Kidney (tissue), 14 donors: ENCODE results near the gene PI4K2A. TPM values are rescaled to one million over a fixed set of nuclear protein-coding genes. Genes with fewer than 3 reads are reported as not detected.

Experiments
- DNase-seq, 5 donors: peaks; one replicate each; pipeline ENCODE4 v3.0.0-alpha.2; 2013 to 2020
- FAIRE-seq: peaks from 2 replicates; lab custom pipeline; 2012; peaks lifted over from hg19 to GRCh38; lab: Jason Lieb, UNC
- H3K27ac ChIP-seq, 2 donors: one replicate each; pipeline ENCODE4 v1.7.0; 2013; ENCODE audit warnings: low read depth in 2 of 2, low read length in 2 of 2, inconsistent platforms in 1 of 2
- H3K27me3 ChIP-seq: one replicate; pipeline ENCODE4 v1.7.1; 2013; ENCODE audit warnings: low read length, inconsistent platforms; ENCODE audit not compliant: control insufficient read depth, insufficient read depth
- H3K36me3 ChIP-seq, 3 donors: one replicate each; pipeline versions ENCODE4 v1.7.0 to v1.7.1; 2013; ENCODE audit warnings: low read length in 3 of 3, control low read depth in 1 of 3, inconsistent platforms in 1 of 3; ENCODE audit not compliant: insufficient read depth in 3 of 3, control insufficient read depth in 2 of 3
- H3K4me1 ChIP-seq, 3 donors: one replicate each; pipeline versions ENCODE4 v1.7.0 to v1.7.1; 2013; ENCODE audit warnings: low read length in 3 of 3, inconsistent platforms in 1 of 3, low read depth in 1 of 3; ENCODE audit not compliant: control insufficient read depth in 2 of 3, insufficient read depth in 2 of 3
- H3K4me3 ChIP-seq, 3 donors: one replicate each; pipeline versions ENCODE4 v1.7.0 to v1.8.1; 2013; ENCODE audit warnings: low read length in 3 of 3, control low read depth in 1 of 3, inconsistent platforms in 1 of 3
- H3K9ac ChIP-seq, 3 donors: one replicate each; pipeline versions ENCODE4 v1.7.0 to v1.7.1; 2013; ENCODE audit warnings: low read length in 3 of 3, control low read depth in 1 of 3, inconsistent platforms in 1 of 3
- H3K9me3 ChIP-seq, 3 donors: one replicate each; pipeline versions ENCODE4 v1.7.0 to v1.7.1; 2013; ENCODE audit warnings: low read length in 3 of 3, control low read depth in 1 of 3, inconsistent platforms in 1 of 3; ENCODE audit not compliant: control insufficient read depth in 2 of 3, insufficient read depth in 1 of 3
- CTCF ChIP-seq: IDR thresholded peaks from 3 replicates; pipeline ENCODE4 v1.5.1; 2012; ENCODE audit warnings: mild to moderate bottlenecking, moderate library complexity, borderline replicate concordance; ENCODE audit not compliant: insufficient read depth; ENCODE audit errors: extremely low read depth
- intact Hi-C: fragments of 100-400 bp; cut with DNase I; formaldehyde crosslinking; loops from one replicate; pipeline ENCODE4 v1.11.1; 2022
- polyA plus RNA-seq: library from polyadenylated mRNA; stranded (reverse); fragments of 350-450 nt; fragmentation: Illumina TruSeq; extraction: RNeasy Lipid Tissue Mini Kit (QIAGEN cat#74804); gene quantifications from one replicate; pipeline ENCODE4 v1.2.3, GENCODE V29; 2014; ENCODE audit warnings: low read depth, low replicate concordance; ENCODE audit not compliant: insufficient read depth
- total RNA-seq: library from RNA; stranded (reverse); fragmentation: NEBNext Ultra II Directional; extraction: Animal tissue kit (Norgen Biotek cat#: 25700); gene quantifications from one replicate; pipeline ENCODE4 v1.2.1, GENCODE V29; 2021
- donor health status: control.
- donor health status: control.
- donor health status: control.
- donor health status: control.
- donor health status: control.
- donor health status: DM: yes; HTN: yes; CAD: no.
- donor health status: Normal renal cell carcinoma (clear cell type).

The PI4K2A gene
- total and polyA plus RNA-seq, 2 donors from 2014 or later: 14.2 to 17.3 TPM

DNA sequence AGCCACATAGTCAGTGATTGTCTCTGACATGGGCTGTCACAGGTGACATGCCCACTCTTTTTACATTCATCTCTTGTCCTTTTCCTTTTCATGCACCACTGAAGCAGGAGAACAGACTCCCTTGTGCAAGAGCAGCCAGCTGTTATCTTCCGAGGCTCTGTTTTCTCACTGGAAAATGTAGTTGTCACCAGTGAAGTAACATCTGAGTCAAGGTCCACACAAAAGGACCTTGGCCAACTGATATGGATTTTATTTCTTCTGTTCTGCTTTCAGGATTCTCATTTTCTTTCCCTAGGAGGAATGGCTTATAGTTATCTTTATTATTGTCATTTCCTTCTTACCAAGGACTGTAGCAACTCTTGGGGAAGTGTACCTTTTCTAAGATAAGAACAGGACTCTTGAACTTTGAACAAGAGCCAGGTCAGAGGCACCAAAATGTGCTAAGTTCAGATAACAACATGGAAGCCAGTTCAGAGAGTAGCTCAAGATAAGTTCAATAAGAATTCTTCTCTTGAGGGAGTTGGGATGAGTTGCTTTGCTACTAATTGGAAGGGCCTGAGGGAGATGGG lies 23.9 kb downstream of the PI4K2A start:
- Histone ChIP-seq H3K9me3 (no peaks in the 10 kb centered on the region), H3K4me3 (no peak overlapping the region), H3K27me3 (no peaks in the 10 kb centered on the region), H3K27ac (no peak overlapping the region), H3K4me1 (no peaks in the 10 kb centered on the region), H3K9ac (no peak overlapping the region), H3K36me3 (peaks cover 6 to 12% (median 6%) of the 10 kb centered on the region in 3 donors)
- DNase-seq: no peak
- intact Hi-C loops: no loop called here
- FAIRE-seq: no peak
- no peak for TF ChIP-seq CTCF

DNA sequence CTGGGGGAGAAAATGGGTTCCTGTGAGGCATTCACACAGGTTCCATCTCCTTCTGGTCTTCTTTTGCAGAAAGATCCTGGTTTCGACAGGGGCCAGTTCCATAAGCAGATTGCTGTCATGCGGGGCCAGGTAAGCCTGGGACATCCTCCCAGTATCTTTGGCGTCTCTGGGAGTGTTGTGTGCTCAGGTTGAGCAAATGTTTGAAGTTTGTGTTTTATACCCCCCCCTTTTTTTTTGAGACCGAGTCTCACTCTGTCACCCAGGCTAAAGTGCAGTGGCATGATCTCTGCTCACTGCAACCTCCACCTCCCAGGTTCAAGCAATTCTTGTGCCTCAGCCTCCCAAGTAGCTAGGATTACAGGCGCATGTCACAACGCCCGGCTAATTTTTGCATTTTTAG lies 26.5 kb downstream of the PI4K2A start:
- Histone ChIP-seq H3K9ac (no peak overlapping the region), H3K4me3 (no peak overlapping the region), H3K27ac (no peak overlapping the region), H3K27me3 (no peaks in the 10 kb centered on the region), H3K4me1 (no peaks in the 10 kb centered on the region), H3K36me3 (peaks cover 6 to 15% (median 10%) of the 10 kb centered on the region in 3 donors), H3K9me3 (no peaks in the 10 kb centered on the region)
- no peak for TF ChIP-seq CTCF
- FAIRE-seq (no peak), DNase-seq (no peak)
- intact Hi-C loops: no loop called here

GRCh38 chr10:97667463-97667862 lies 27.0 kb downstream of the PI4K2A start:
- Histone ChIP-seq H3K27ac (no peak overlapping the region), H3K9me3 (no peaks in the 10 kb centered on the region), H3K27me3 (no peaks in the 10 kb centered on the region), H3K9ac (no peak overlapping the region), H3K36me3 (peaks cover 6 to 15% (median 10%) of the 10 kb centered on the region in 3 donors), H3K4me1 (no peaks in the 10 kb centered on the region), H3K4me3 (no peak overlapping the region)
- no peak for FAIRE-seq
- DNase-seq: no peak
- intact Hi-C loops: no loop called here
- TF ChIP-seq CTCF: no peak

DNA sequence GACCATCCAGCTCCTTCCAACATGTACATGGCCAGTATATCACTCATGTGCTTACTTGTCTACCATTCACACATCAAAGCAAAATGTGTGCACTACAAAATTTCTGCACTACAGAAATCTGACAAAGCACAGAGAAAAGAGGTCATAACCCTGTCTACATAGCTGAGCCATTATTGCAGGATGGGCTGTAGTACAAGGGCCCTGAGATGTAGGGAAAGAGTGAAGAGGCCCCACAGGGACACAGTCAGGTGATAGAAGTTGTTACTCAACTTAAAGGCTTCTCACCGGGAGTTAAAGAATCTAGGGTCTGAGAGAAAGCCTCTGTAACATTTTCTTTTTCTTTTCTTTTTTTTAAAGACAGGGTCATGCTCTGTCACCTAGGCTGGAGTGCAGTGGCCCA lies 29.1 kb downstream of the PI4K2A start:
- Histone ChIP-seq H3K27ac (no peak overlapping the region), H3K4me1 (no peaks in the 10 kb centered on the region), H3K4me3 (no peak overlapping the region), H3K27me3 (no peaks in the 10 kb centered on the region), H3K9ac (no peak overlapping the region), H3K36me3 (peaks cover 4 to 19% (median 18%) of the 10 kb centered on the region in 3 donors), H3K9me3 (no peaks in the 10 kb centered on the region)
- intact Hi-C loops: no loop called here
- no peak for TF ChIP-seq CTCF
- no peak for DNase-seq
- no peak for FAIRE-seq
